Stimulated activated CD8-positive, alpha-beta memory T cell treated with anti-CD3 and anti-CD28 coated beads, Interleukin-4, amount 100 ng/mL, for 1 hour (primary cell): ENCODE data around the gene TAF11L13.
"Not testable (repeated sequence)": the region's sequence is repeated elsewhere in the genome, so short reads cannot be mapped to it uniquely, and the experiment has no call there.

Experiments
- DNase-seq, 2 donors: peaks; one replicate each; pipeline ENCODE4 v3.0.0-alpha.2; 2020; ENCODE audit warnings: low read depth in 2 of 2, low spot score in 1 of 2

TAF11L13 gene

GRCh38 chr5:17631788-17632187, at the start of gene TAF11L13:
TAF11L13 (plus strand) TSS chr5:17632088.
- not testable (repeated sequence) for DNase-seq

- not testable (repeated sequence) for DNase-seq
Observed at GRCh38 chr5:17585658-17586057, 46.2 kb upstream of the TAF11L13 start, which contains the start of gene TAF11L7. TAF11L7 (minus strand) TSS chr5:17585758.

- DNase-seq, result not testable (repeated sequence)
Observed at GRCh38 chr5:17590860-17591259, 41.0 kb upstream of the TAF11L13 start, which contains the start of gene TAF11L8. TAF11L8 (minus strand) TSS chr5:17590960.

GRCh38 chr5:17594255-17594654, 37.6 kb upstream of the TAF11L13 start, which contains the start of gene TAF11L9:
TAF11L9 (minus strand) TSS chr5:17594394.
- DNase-seq, result not testable (repeated sequence)

GRCh38 chr5:17597728-17598127, 34.2 kb upstream of the TAF11L13 start, which contains the start of gene TAF11L10:
TAF11L10 (minus strand) TSS chr5:17597828.
- not testable (repeated sequence) for DNase-seq

GRCh38 chr5:17603880-17604279, 28.0 kb upstream of the TAF11L13 start, which contains the start of gene TAF11L11:
TAF11L11 (plus strand) TSS chr5:17604183.
- not testable (repeated sequence) for DNase-seq

- DNase-seq, result no peak
Observed at GRCh38 chr5:17604951-17605350, 26.9 kb upstream of the TAF11L13 start.

- not testable (repeated sequence) for DNase-seq
Observed at GRCh38 chr5:17607461-17607860, 24.4 kb upstream of the TAF11L13 start.

GRCh38 chr5:17610092-17610491, 21.8 kb upstream of the TAF11L13 start, which contains the start of gene TAF11L12:
TAF11L12 (plus strand) TSS chr5:17610392.
- not testable (repeated sequence) for DNase-seq

- no peak for DNase-seq
Observed at GRCh38 chr5:17614872-17615605, 16.8 kb upstream of the TAF11L13 start.

- DNase-seq, result no peak
Observed at GRCh38 chr5:17619354-17619753, 12.5 kb upstream of the TAF11L13 start.

- DNase-seq, result no peak
Observed at GRCh38 chr5:17620627-17621026, 11.3 kb upstream of the TAF11L13 start.

GRCh38 chr5:17625686-17626085, 6.2 kb upstream of the TAF11L13 start:
- no peak for DNase-seq

- no peak for DNase-seq
Observed at GRCh38 chr5:17634160-17634559, 2.3 kb downstream of the TAF11L13 start, which contains the start of gene TAF11L14. TAF11L14 (plus strand) TSS chr5:17634460.

GRCh38 chr5:17649232-17649631, 17.3 kb downstream of the TAF11L13 start:
- not testable (repeated sequence) for DNase-seq

GRCh38 chr5:17655201-17655759, 23.4 kb downstream of the TAF11L13 start:
- DNase-seq, result not testable (repeated sequence)

GRCh38 chr5:17655921-17656320, 24.0 kb downstream of the TAF11L13 start:
- no peak for DNase-seq

GRCh38 chr5:17663182-17663581, 31.3 kb downstream of the TAF11L13 start:
- no peak for DNase-seq

- DNase-seq, result no peak
Observed at GRCh38 chr5:17665836-17666235, 33.9 kb downstream of the TAF11L13 start.

- no peak for DNase-seq
Observed at GRCh38 chr5:17666726-17667235, 34.9 kb downstream of the TAF11L13 start.

- no peak for DNase-seq
Observed at GRCh38 chr5:17670353-17670752, 38.5 kb downstream of the TAF11L13 start.
